Esophagus muscularis mucosa (tissue), 3 donors: ENCODE results near the gene TAF1B.

Source experiments
- CTCF ChIP-seq, 3 experiments: fragments of 200-600 bp in 2 of 3; fragments of 450-650 bp in 1 of 3; sonication (generic) in 2 of 3; IDR thresholded peaks; one replicate each; pipeline ENCODE4 v1.5.1; 2017 to 2019; ENCODE audit warnings: antibody characterized with exemption in 3 of 3, mild to moderate bottlenecking in 2 of 3, moderate library complexity in 1 of 3
- EP300 ChIP-seq: sonication (generic); formaldehyde crosslinking; IDR thresholded peaks from one replicate; pipeline ENCODE4 v1.6.1; 2017; ENCODE audit warnings: antibody characterized with exemption

- TF ChIP-seq CTCF (IDR thresholded peaks at IDR 0.05), result no peak
- TF ChIP-seq EP300, result no peak
Observed at GRCh38 chr2:9800639-9800974, 42.7 kb upstream of the TAF1B start.
